ENCODE results near the gene FAM131A.

FAM131A gene

GRCh38 chr3:184379358-184380184 lies 42.2 kb downstream of the FAM131A start, which contains the start of gene CHRD:
Gene CHRD (plus strand): TSS chr3:184380054. CDS start chr3:184380319, 265 bp downstream.
- peak; percentile 47 for DNase-seq

GRCh38 chr3:184380185-184380626 lies 42.8 kb downstream of the FAM131A start:
- DNase-seq: peak; percentile 82

DNA sequence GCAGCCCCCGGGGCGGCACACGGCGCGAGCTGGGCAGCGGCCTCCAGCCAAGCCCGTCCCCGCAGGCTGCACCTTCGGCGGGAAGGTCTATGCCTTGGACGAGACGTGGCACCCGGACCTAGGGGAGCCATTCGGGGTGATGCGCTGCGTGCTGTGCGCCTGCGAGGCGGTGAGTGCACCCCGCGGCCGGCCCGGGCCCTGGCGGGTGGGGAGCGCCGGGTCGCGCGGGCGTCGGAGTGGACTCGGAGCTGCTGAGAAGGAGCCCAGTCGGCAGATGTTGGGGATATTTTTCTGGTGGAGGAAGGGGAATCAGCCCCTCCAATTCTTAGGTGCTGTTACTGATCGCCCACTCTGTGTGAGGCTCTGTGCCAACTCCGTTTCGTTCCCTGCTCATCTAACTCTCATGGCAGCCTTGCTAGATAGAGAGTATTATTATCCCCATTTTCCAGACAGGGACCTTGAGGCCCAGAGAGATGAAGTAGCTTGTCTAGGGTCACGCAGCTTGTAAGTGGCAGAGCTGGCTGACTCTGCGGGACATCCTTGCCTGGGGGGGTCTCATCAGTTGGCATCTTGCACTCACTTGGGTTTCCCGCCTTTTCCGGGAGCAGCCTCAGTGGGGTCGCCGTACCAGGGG lies 43.3 kb downstream of the FAM131A start:
- no peak for DNase-seq

DNA sequence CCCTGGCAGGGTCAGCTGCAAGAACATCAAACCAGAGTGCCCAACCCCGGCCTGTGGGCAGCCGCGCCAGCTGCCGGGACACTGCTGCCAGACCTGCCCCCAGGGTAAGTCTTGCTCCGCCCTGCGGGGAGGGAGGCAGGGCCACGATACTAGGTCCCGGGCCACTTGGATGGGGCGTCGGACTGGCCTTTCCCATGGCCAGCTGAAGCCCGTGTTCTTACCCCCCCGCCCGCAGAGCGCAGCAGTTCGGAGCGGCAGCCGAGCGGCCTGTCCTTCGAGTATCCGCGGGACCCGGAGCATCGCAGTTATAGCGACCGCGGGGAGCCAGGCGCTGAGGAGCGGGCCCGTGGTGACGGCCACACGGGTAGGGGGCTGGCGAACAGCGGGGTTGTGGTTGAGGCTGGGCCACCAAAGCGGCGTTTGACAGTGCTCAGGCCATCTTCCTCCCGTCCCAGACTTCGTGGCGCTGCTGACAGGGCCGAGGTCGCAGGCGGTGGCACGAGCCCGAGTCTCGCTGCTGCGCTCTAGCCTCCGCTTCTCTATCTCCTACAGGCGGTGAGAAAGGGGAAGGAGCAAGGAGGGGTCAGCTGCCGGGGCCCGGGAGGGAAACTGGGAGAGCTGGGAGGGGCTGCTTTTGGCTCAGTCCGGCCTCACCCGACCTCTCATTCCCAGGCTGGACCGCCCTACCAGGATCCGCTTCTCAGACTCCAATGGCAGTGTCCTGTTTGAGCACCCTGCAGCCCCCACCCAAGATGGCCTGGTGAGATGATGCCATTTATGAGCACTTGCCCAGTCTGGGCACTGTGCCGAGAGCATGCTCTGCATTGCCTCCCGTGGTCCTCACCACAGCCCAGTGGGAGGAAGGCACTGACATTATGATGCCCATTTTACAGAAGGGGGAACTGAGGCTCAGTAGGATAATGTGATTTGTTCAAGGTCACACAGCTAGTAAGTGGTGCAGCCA lies 44.1 kb downstream of the FAM131A start:
- peak; percentile 76 for DNase-seq

- no peak for DNase-seq
These were observed 45.1 kb downstream of the FAM131A start for GRCh38 chr3:184382326-184383032.

DNA sequence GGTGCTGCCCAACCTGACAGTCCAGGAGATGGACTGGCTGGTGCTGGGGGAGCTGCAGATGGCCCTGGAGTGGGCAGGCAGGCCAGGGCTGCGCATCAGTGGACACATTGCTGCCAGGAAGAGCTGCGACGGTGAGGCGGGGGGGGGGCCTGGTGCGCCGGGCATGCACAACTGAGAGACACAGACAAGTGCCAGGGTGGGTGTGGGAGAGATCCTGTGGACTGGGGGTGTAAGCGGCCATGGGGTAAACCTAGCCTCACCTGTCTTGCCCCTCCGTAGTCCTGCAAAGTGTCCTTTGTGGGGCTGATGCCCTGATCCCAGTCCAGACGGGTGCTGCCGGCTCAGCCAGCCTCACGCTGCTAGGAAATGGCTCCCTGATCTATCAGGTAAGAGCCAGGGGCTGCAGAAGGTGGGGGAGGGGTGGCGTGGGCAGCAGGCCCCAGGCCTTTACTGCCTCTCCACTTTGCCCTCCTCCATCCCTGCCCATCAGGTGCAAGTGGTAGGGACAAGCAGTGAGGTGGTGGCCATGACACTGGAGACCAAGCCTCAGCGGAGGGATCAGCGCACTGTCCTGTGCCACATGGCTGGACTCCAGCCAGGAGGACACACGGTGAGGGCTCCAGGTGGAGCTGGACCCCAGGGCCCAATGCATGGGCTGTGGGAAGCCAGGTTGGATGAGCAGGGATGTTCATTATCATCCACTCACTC lies 45.8 kb downstream of the FAM131A start:
- DNase-seq: no peak

- DNase-seq: no peak
These were observed 46.9 kb downstream of the FAM131A start for GRCh38 chr3:184384342-184384741.

GRCh38 chr3:184384856-184385422 lies 47.5 kb downstream of the FAM131A start:
- DNase-seq: no peak

- no peak for DNase-seq
These were observed 48.8 kb downstream of the FAM131A start for GRCh38 chr3:184386047-184386806.

- no peak for DNase-seq
These were observed 49.8 kb downstream of the FAM131A start for GRCh38 chr3:184387174-184387714.

GRCh38 chr3:184388164-184388935 lies 51.0 kb downstream of the FAM131A start:
- DNase-seq: no peak

DNA sequence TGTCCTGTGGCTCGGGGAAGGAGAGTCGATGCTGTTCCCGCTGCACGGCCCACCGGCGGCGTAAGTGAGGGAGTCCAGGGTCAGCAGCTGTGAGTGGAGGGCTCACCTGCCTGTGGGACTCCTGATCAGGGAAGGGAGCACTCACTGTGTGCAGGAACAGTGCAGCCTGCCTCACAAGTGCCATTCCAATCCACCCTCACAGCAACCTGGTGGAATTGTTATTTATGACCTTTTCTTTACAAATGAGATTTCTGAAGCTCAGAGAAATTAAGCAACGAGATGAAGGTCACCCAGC lies 51.5 kb downstream of the FAM131A start:
- DNase-seq: no peak

DNA sequence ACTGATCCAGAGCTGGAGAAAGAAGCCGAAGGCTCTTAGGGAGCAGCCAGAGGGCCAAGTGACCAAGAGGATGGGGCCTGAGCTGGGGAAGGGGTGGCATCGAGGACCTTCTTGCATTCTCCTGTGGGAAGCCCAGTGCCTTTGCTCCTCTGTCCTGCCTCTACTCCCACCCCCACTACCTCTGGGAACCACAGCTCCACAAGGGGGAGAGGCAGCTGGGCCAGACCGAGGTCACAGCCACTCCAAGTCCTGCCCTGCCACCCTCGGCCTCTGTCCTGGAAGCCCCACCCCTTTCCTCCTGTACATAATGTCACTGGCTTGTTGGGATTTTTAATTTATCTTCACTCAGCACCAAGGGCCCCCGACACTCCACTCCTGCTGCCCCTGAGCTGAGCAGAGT lies 52.0 kb downstream of the FAM131A start:
- no peak for DNase-seq

- DNase-seq: no peak
These were observed 52.6 kb downstream of the FAM131A start for GRCh38 chr3:184389935-184390528.

DNA sequence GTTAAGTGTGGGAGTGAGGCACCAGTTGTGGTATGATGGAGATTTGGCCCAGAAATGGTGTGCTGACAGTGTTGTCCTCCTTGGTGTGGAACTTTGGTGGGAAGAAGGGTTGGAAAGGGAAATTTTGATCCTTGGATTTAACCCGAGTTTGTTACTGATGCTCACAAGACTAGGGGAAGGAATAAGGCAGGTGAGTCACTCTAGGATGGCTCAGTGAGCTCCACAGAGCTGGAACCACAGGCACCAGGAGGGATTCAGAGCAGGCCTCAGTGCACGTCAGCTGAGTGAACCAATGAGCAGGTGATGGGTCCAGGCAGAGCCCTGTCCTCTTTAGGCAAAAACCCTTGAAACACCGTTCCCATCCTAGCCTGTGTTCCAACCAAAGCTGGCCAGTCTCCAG lies 53.9 kb downstream of the FAM131A start:
- DNase-seq: no peak

DNA sequence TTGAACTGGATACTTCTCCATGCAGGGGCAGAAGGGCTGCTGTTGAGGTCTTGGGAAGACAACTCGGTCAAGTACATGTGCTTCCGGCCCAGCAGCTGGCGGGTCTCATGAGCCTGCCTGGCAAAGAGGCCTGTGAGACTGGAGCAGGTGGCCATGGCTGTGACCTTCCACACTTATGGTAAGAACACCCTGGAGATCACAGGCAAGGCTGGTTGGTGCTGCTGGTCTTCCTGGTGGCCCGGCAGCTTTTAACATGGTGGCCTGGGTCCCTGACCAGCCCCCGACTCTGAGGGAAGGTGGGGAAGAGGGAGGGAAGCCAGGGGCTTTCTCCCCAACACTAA lies 57.9 kb downstream of the FAM131A start:
- peak; percentile 44 for DNase-seq

Measured in islet precursor cell (in vitro differentiated cells).